Uterus (tissue), 2 donors: Measurements from ENCODE around the gene RNF175.

Experiments
- POLR2A ChIP-seq, 2 donors: fragments of 450-650 bp; IDR thresholded peaks; one replicate each; pipeline ENCODE4 v1.6.1; 2016; ENCODE audit warnings: antibody characterized with exemption in 2 of 2, mild to moderate bottlenecking in 1 of 2, moderate library complexity in 1 of 2
- TF ChIP-seq, protein P1 (sequence below), 4 experiments: fragments of 200-600 bp in 2 of 4; fragments of 450-650 bp in 2 of 4; sonication (generic) in 2 of 4; IDR thresholded peaks; one replicate each; pipeline ENCODE4 v1.5.1; 2016 to 2019; ENCODE audit warnings: antibody characterized with exemption in 4 of 4, mild to moderate bottlenecking in 2 of 4, moderate library complexity in 1 of 4

DNA sequence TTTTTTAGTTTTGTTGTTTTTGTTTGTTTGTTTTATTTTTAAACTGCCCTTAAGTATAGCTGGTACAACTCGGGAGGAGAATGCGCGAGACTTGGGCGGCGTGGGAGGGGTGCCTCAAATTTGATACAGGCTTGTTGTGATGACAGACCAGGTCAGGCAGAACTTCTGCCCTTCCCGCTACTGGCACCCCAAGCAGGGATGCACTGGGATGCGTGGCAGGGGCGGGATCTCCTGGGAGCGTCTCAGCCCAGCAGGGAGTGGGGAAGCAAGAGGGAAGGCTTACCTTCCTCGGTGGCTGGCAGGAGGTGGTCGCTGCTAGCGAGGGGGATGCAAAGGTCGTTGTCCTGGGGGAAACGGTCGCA lies 28.2 kb upstream of the RNF175 start:
- TF ChIP-seq, protein P1, sequence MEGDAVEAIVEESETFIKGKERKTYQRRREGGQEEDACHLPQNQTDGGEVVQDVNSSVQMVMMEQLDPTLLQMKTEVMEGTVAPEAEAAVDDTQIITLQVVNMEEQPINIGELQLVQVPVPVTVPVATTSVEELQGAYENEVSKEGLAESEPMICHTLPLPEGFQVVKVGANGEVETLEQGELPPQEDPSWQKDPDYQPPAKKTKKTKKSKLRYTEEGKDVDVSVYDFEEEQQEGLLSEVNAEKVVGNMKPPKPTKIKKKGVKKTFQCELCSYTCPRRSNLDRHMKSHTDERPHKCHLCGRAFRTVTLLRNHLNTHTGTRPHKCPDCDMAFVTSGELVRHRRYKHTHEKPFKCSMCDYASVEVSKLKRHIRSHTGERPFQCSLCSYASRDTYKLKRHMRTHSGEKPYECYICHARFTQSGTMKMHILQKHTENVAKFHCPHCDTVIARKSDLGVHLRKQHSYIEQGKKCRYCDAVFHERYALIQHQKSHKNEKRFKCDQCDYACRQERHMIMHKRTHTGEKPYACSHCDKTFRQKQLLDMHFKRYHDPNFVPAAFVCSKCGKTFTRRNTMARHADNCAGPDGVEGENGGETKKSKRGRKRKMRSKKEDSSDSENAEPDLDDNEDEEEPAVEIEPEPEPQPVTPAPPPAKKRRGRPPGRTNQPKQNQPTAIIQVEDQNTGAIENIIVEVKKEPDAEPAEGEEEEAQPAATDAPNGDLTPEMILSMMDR (IDR thresholded peaks at IDR 0.05), result no peak
- no peak for TF ChIP-seq POLR2A (IDR thresholded peaks at IDR 0.05)
